HuH-7.5 (cell line): ENCODE data around the gene RUBCN.
"Not testable (repeated sequence)": the region's sequence is repeated elsewhere in the genome, so short reads cannot be mapped to it uniquely, and the experiment has no call there.

Experiments
- DNase-seq: peaks from one replicate; pipeline ENCODE4 v3.0.0; 2011; ENCODE audit warnings: low spot score

Gene RUBCN

DNA sequence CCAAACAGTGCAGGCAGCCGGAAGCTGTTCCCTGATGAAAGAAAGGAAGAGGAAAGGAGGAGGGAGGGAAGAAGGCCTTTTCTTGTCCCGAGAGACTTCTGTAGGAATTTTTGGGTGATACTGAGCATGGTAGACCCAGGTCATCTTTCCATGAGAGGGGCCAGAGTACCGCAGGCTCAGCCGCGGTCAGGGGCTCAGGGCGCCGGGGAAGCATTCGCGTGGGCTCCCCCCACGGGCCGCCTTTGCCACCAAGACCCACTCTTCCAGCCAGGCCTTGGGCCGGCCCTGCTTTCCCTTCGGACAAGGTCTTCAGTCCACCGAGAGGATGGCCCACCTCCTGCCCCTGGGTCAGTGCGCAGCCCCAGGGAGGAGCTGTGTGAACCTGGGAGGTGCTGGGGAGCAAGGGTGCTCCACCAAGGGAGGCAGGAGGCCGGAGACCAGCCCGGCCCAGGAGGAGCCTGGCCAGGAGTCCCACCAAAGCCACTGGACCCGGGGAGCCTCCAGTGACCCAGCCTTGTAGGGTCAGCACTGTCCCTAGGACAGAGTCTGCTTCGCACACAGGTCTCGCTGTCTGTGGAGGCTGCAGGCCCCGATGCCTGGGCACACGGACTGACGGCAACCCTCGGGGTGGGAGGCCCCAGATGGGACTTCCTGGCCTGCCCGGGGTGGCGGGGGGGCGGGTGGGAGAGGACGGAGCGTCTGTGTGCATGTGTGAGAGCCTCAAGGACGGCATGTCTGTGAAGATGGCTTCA is 79.0 kb downstream of the RUBCN start:
- DNase-seq = not testable (repeated sequence)

DNA sequence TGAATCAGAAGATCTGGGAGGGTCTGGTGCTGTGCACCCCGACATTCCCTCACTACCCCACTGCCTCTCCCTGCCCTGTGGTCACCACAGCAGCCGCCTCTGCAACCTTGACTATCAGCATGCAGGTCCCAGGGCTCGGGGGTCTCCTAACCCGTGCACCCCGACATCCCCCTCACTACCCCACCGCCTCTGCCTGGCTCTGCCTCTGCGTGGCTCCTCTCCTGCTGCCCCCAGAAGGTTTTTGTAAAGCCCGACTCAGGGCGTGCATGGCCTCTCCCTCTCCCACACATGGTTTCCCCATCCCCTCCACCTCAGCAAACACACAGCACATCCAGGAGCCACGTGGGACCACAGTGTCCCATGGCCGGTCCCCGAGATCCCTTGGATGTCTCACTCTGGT is 79.7 kb downstream of the RUBCN start:
- not testable (repeated sequence) for DNase-seq

DNA sequence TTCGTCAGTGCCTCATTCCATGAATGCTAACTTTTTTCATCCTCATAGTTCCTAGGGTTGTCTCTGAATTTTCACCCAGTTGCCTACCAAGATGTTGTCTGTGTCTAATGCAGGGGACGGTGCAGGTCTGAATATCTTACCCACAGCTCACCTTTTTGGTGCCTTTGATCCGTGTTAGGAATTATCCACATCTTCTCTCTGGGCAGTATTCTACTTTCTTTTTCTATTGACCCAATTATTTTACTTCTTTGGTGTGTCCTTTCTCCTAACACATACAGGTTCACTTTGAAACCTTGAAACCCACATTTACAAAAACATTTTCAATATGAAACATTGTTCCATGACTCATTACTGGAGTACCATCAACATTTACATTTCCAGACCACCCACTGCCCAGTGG is 80.6 kb downstream of the RUBCN start:
- DNase-seq = not testable (repeated sequence)

DNA sequence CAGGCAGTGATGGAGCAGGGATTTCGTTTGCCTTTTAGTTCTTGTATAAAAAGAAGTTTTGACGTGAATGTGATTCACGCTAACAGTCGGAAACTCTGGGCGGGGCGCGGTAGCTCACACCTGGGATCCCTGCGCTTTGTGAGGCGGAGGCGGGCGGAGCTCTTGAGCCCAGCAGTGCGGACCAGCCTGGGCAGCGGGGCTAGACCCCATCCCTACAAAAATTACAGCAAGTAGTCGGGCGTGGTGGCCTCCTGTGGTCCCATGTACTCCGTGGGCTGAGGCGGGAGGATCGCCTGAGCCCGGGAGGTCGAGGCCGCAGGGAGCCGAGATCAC is 81.7 kb downstream of the RUBCN start:
- not testable (repeated sequence) for DNase-seq

DNA sequence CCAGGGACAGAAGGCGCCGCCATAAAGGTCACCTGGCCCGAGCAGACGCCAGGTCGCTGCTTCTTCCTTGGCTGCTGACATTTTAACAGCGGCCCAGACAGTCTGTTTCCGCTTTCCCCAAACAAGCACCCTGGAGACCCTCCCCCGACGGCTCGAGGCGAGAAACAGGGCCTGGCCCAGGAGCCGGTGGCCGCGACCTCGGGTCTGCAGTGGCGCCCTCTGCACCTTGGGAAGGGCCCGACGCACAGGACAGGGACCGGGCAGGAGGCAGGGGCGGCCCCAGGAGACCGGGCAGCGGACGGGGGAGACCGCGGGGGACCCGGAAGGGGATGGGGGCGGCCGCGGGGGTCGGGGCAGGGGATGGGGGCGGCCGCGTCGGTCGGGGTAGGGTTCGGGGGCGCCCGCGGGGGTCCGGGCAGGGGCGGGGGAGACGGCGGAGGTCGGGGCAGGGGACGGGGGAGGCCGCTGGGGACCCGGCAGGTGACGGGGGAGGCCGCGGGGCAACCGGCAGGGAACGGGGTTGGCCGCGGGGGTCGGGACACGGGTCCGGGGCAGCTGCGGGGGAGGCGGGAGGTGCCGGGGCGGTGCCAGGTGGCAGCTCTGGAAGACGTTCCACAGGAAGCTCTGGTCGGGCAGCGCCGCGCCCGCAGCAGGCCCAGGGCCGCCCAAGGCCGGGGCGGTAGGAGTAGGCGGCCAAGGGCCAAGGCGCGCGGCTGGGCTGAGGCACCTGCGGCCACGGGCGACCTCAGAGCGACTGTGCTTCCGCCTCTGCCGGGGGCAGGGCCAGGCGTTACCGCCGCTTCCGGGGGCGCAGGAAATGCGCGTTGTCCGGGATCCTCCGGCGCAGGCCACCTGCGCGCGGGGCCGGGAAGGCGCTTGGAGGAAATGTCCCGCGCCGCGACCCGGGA is 82.4 kb downstream of the RUBCN start:
- DNase-seq = not testable (repeated sequence)

DNA sequence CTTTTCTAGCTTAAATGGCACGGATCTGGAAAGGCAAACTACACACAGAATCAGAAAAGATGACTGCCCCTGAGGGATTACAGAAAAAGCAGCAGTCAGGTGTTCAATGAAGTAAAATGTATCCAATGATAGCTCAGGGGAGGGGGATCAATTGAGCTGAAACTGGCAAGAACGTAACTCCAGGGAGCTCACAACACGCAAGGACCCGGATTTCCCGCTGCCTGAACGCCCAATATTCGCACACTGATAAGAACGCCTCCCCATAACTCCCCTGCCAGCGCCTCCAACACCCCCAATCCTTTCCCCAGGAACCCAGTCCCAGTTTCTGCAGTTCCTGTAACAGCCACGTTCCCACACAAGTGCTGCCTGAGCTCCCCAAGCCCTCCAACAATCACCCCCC is 83.8 kb downstream of the RUBCN start:
- DNase-seq = not testable (repeated sequence)

DNA sequence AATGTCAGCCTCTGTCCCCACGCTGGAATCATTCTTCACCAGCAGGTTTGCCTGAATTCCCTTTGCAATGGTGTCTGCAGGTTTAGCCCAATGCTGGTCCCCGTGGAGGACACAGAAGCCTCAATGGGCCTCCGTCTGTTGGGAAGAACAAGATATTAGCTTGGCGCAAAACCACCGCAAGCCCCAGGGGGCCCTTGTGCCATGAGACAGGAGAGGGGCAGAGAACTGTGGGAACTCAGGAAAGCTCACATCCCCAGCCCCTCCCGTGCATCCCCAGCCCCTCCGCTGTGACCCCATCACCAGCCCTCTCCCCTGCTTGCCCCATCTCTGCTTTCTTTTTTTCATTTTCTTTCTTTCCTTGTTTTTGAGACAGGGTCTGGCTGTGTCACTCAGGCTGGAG is 89.1 kb downstream of the RUBCN start:
- not testable (repeated sequence) for DNase-seq

DNA sequence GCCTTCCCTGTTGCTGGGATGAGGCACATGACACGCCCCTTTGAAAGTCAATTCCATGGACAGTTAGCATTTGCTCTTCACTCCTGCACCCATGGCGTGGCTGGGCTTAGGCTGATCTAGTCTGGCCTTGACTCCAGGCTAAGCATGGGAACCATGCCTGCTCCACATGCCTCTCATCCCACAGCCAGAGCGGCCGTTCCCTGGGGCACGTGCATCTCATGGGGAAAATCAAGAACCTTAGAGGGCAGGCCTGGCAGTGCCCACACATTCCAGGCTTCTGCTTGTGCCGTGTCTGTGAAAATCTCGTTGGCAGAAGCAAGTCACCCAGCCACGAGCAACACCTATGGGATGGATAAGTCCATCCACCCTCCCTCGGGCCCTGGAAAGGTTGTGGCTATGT is 89.5 kb downstream of the RUBCN start:
- not testable (repeated sequence) for DNase-seq

DNA sequence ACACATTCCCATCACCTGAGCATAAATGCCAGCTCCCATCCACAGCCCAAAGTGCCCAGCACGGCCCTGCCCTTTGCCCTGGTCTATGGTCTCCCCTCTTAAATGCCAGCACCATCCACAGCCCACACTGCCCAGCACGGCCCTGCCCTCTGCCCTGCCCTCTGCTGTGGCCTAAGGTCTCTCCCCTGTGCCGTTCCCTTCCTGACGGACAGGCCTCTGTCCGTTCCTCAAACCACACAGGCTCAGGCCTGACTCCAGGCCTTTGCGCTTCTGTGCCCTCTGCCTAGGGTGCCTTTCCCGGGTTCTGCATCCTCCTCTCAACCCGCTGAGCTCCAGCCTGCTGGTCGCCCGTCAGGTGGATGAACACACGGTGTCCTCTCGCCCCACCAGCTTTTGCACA is 90.4 kb downstream of the RUBCN start:
- DNase-seq = not testable (repeated sequence)

DNA sequence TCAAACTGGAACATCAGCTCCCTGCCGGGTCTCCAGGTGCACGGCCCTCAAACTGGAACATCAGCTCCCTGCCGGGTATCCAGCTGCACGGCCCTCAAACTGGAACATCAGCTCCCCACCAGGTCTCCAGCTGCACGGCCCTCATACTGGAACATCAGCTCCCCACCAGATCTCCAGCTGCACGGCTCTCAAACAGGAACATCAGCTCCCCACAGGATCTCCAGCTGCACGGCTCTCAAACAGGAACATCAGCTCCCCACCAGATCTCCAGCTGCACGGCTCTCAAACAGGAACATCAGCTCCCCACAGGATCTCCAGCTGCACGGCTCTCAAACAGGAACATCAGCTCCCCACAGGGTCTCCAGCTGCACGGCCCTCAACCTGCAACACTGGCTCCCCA is 99.1 kb downstream of the RUBCN start:
- DNase-seq = not testable (repeated sequence)

DNA sequence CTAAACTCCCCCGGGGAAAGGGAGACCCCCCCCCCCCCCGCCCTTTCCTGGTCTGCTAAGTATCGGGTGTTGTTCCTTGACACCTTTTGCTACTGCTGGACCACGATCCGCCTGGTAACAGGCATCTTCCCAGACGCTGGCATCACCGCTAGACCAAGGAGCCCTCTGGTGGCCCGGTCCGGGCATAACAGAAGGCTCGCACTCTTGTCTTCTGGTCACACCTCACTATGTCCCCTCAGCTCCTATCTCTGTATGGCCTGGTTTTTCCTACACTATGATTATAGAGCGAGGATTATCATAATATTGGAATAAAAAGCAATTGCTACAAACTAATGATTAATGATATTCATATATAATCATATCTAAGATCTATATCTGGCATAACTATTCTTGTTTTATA is 104.7 kb downstream of the RUBCN start:
- DNase-seq = not testable (repeated sequence)

DNA sequence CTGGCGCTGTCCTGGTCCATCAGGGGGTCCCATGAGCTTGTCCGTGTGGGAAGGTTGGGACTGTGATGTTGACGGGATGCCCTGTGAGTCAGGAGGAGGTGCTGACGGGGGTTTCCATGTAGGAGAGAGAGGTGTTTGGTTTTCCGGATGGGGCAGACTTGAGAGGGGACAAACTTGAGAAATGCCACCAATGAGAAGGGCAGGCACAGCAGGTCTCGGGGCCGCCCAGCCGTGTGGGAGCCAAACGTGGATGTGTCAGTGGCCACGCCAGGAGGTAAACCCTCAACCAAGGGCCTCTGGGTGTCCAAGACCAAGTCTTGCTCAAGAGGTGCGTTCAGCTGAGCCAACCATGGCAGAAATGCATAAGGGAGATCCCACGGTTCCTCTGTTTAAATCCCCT is 105.9 kb downstream of the RUBCN start:
- not testable (repeated sequence) for DNase-seq

DNA sequence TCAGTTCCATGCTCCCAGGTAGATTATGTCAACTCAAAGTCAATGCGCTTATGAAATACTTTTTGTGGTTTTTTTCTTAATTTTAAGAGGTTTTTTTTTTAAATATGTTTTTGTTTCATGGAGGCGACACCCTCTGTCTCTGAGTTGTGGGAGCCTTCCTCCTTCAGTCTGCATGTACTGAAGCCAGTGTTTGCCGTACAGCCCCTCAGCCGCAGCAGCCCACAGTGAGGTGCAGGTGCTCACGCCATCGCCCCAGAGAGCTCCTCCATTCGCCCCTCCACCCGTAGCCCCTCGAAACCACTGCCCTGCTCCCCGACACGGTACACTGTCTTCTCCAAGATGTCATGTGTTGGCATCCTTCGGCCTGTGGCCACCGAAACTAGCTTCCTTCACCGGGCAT is 107.4 kb downstream of the RUBCN start:
- not testable (repeated sequence) for DNase-seq

DNA sequence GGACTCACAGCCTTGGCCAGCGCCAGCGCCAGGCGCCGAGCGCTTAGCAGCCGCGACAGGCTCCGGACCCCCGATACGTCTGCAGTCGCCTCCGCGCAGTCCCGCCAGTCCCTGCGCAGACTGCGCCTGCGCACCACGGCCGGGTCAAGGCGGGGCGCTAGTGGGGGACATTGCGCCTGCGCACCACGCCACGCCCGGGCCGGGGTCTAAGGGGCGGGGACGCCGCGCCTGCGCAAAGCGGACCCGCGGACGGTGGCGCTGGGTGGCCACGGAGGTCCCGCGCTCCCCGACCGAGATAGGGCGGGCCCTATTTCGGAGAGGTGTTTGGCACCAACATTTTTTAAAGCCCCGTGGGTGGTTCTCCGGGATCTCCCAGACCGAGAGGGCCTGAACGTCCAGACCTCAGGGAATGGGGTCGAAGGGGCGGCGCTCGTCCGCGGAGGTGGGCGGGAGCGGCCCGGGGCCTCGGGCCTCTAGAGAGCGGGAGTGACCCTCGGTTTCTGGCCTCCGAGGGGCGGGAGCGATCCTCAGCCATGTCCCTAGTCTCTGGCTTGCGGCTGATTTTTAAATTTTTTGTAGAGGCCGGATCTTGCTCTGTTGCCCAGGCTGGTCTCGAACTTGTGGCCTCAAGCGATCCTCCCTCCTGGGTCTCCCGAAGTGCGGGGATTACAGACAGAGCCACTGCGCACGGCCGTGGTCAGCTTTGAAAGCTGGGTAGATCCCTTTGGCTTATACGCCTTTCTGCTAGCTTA is 108.8 kb downstream of the RUBCN start:
- not testable (repeated sequence) for DNase-seq

DNA sequence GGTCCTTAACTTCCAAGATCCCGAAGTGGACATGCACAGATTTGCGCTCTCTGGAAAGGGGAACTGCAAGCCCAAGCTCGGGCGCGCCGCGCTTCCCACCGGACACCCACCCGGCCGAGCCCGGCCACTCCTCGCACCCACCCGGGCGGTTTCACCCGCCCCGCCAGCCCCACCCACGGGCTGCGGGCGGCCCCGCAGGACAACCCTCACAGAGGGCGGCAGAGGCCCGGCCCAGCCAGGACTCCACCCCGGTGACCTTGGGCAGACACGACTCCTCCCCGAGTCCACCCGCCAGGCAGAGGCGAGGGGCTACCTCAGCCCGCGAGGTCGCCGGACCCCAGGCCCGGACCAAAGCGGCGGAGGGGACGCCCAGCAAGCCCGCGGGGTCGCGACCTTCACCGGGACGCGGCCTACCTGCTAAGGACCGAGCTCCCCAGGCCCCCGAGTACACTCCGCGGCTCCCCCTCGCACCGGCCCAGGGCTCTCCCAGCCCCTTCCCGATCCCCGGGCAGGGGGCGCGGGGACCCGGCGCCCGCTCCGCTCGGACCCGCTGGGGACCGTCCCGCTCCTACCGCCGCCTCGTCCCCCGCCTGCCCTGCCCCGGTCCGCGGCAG is 109.4 kb downstream of the RUBCN start:
- not testable (repeated sequence) for DNase-seq

DNA sequence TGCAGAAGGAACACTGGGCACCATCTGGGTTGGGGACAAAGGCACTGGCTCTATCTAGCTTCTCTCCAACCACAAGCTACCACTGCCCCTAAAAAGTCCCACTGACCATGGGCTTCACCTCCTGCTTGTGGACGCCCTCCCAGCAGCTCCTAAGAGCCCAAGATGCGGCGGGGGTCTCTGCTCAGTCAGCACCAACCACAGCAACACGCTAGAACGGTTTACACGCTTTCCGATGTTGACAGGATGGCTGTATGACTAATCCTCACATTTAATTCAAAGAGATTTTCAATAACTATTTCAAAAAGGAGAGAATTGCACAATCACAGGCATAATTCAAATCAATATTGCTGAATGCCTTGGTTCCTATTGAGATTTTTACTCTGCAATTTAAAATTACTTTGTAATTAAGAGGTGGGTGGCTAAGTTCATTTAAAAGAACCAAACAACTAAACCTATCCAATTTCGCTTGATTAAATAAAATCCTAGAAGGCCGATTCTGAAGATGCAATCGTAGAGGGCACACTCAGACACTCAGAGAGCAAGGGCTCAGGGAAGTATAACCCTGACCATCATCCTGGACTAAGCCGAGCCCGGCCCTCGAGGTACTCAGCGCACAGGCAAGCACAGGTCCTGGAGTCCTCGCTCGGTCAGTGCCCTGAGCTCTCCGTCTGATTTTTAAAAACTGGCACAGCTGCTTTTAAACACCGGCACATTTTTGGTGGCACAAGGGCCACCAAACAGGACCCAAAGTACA is 110.1 kb downstream of the RUBCN start:
- not testable (repeated sequence) for DNase-seq

DNA sequence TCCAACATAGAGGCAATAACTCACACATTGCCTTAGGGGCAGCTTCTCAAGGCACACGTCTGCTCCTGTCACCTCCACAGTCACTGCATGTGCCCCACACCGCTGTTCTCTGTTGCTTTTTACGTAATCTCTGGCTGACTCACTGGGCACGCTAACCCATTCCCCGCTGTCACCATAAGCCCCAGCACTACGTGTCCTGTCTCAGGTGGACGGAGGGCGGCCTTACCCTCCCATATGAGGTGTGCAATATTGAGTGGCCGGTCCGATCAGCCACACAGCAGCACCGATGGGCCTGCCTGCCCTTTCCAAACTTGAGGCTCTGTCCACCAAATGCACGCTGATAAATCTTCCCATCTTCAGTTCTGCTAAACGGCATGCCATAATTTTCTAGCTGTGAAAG is 115.2 kb downstream of the RUBCN start:
- DNase-seq = not testable (repeated sequence)
